Measurements from ENCODE around the gene ARNT2.

The ARNT2 gene

GRCh38 chr15:80556694-80557367 is 152.6 kb downstream of the ARNT2 start:
- DNase-seq (ENCODE audit: low read depth, low spot score), result no peak

DNA sequence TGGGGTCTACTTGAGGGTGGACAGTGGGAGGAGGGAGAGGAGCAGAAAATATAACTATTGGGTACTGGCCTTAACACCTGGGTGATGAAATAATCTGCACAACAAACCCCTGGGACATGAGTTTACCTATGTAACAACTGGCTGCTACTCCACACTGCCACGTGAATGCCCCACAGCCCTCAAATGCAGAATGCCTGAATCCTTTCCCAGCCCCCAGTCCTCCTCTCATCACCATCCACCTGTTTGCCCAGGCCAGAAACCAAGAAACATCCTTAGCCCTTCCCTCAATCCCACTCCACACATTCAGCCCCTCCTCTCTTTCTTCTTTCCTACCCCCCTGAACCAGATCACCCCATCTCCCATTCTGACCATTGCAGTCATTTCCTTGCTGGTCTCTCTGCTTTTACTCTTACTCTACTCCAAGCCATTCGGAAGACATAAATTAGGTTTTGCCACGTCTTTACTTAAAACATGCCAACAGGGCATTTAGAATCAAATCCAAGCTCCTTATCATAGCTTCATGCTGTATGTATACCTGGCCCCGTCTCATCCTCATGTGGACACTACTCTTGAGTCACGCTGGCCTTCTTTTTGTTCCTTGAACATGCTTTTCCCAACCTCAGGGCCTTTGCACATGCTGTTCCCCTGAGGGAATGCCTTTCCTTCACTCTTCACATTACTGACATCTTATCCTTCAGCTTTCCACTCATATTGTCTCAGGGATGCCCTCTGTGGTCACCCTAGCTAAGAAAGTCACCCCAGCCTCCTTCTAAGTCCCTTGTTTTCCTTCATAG is 153.5 kb downstream of the ARNT2 start:
- no peak for DNase-seq (ENCODE audit: low read depth, low spot score)

GRCh38 chr15:80558631-80559319 is 154.6 kb downstream of the ARNT2 start:
- no peak for DNase-seq (ENCODE audit: low read depth, low spot score)

- no peak for DNase-seq (ENCODE audit: low read depth, low spot score)
These were observed 155.1 kb downstream of the ARNT2 start for GRCh38 chr15:80559320-80559693.

GRCh38 chr15:80559761-80560160 is 155.6 kb downstream of the ARNT2 start:
- DNase-seq (ENCODE audit: low read depth, low spot score), result no peak

DNA sequence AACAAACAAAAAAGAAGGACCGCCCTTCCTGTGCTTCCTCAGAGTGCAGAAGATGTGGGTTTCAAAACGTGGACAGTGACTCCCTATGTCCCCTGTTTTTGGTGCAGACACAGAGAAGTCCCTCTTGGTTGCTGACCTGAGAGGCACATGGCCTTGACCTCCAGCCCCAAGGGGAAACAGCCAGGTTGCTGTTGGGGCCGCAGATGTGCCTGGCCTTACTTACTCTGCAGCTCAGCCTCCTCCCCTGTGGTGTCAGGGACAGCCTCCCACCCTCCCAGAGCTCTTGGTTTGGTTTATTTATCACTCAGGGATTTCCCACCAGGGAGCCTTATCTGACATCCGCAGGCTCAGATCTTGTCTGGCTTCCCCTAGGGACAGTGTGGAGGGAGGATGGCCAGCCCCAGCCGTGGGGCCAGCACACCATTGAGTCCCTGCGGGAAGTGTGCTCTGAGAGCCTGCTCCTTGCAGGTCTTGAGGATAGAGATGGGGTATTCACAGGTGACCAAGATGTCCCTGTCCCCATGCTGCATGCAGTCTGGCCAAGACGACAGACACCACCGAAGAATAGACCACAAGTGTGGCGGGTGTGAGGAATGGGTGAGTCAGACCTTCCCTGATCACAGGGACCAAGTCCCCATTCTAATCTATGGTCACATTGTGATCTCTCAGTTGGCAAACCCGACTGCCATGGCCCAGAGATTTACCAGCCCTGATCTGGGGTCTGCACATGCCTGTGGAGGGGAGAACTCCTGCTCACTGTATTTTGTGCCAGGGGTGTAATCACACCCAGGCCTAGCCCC is 156.6 kb downstream of the ARNT2 start:
- no peak for DNase-seq (ENCODE audit: low read depth, low spot score)

DNA sequence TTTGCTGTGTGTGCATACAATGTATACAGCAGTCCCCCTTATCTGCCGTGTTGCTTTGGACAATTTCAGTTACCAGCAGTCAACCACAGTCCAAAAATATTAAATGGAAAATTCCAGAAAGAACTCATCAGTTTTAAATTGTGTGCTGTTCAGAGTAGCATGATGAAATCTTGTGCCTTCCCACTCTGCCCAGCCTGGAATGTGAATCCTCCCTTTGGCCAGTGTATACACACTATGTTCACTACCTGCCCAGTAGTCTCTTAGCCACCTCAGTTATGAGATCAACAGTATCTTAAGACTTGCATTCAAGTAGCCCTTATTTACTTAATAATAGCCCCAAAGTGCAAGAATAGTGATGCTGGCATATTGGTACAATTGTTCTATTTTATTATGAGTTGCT is 157.3 kb downstream of the ARNT2 start:
- DNase-seq (ENCODE audit: low read depth, low spot score), result no peak

- DNase-seq (ENCODE audit: low read depth, low spot score), result no peak
These were observed 157.9 kb downstream of the ARNT2 start for GRCh38 chr15:80562033-80562432.

GRCh38 chr15:80562846-80563245 is 158.7 kb downstream of the ARNT2 start:
- no peak for DNase-seq (ENCODE audit: low read depth, low spot score)

DNA sequence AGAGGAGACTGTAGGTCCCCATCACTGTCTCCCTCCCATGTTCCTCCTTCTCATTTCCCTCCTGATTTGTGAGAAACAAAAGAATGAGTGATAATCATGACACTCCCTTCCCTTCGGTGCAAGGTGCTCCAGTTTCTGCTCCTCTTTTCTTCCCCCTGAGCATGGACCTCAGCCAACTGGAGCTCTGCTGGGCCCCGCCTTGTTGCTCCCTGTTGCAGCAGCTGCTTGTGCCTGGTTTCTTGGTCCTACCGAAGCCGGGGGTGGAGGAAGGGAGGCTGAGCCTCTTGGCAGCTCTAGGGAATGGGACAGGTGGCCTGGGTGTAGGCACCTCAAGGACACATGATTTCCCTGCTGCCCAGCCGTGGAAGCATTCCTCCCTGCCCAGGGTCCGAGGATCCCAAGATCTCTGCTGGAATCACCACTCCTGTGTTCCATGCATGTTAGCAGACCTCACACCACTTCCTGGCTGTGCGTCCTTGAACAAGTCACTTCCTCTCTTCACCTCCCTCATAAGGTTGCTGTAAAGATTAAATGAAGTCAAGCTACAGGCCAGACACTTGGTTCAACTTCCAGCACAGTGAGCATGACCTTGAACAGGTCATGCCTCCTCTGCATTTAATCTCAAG is 159.3 kb downstream of the ARNT2 start:
- DNase-seq (ENCODE audit: low read depth, low spot score), result no peak

DNA sequence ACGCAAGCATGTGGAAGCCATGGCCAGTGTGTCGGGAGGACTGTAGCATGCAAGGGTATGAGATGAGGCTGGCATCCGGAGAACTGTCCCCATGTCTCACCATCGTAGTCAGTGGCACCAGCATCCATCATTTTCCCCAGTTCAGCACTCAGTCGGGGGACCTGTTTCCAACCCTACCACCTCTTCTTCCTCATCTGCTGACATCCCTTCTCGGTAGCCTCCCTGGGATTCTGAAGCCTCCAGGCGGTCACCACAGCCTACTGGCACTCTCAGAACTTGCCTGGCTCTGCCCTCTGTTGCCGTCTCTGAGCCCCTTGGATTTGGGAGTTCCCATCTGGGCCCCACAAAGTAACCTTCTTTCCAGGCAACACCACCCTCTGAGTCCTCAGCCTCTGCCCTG is 159.9 kb downstream of the ARNT2 start:
- DNase-seq (ENCODE audit: low read depth, low spot score), result no peak

- no peak for DNase-seq (ENCODE audit: low read depth, low spot score)
These were observed 161.2 kb downstream of the ARNT2 start for GRCh38 chr15:80565398-80565797.

DNA sequence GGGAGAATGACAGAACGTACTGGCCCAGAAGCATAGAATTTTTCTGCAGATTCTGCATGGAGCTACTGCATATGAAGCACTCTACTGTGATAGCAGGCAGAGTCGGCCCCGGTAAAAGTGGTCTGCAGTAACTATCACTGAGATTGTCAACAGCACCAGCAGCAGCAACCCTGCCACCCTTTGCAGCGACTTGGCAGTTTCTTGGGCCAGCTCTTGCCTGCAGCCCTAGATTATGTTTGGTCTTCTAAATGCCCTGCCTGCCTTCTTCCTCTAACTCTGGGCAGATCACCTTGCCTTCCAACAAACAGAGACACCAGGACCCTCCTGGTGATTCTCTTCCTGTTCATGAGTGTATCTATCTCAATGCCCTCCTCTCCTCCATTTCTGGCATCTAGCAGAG is 161.8 kb downstream of the ARNT2 start:
- no peak for DNase-seq (ENCODE audit: low read depth, low spot score)

DNA sequence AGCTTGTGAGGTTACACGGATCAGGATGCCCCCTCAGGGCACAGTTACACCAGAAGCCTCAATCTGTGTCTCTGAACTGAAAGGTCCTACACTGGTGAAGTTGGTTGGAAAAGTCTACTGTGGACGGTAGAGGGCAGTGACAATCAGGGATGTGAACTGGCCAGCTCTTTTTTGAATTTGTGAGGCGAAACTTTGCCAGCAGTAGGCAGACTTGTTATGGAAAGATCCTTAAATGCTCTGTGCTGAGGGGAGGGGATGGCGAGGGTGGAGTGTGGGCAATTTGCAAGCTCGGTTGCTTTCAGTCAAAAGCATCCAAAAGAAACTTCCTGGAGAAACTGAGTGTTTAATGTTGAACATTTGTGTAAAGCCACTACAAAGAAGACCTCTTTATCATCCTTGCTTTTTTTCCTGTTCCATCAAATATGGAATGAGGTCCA is 163.6 kb downstream of the ARNT2 start:
- DNase-seq (ENCODE audit: low read depth, low spot score), result peak; percentile 94

- peak; percentile 68 for DNase-seq (ENCODE audit: low read depth, low spot score)
These were observed 164.1 kb downstream of the ARNT2 start for GRCh38 chr15:80568298-80568697.

GRCh38 chr15:80568876-80569605 is 164.9 kb downstream of the ARNT2 start:
- DNase-seq (ENCODE audit: low read depth, low spot score), result no peak

- DNase-seq (ENCODE audit: low read depth, low spot score), result no peak
These were observed 165.5 kb downstream of the ARNT2 start for GRCh38 chr15:80569656-80570055.

DNA sequence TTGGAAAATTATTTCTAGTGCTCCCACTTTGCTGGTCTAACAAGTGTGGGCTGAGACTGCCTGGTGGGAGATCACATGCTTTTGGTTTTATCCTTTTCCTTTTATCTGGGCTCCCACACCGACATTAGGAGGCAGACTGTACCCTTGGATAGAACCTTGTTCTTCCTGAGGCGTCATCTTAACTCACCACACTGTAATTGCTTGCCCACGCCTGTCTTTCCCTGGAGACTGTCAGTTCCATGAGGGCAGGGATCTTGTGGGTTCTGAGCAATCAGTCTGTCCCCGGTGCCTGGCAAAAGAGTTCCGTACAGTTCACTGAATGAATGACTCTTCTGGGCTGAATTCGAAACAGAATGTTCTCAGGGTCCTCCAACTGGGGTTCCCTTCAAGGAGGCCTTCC is 166.4 kb downstream of the ARNT2 start:
- no peak for DNase-seq (ENCODE audit: low read depth, low spot score)

- no peak for DNase-seq (ENCODE audit: low read depth, low spot score)
These were observed 168.2 kb downstream of the ARNT2 start for GRCh38 chr15:80572337-80572736.

- no peak for DNase-seq (ENCODE audit: low read depth, low spot score)
These were observed 169.4 kb downstream of the ARNT2 start for GRCh38 chr15:80573606-80574005.

- no peak for DNase-seq (ENCODE audit: low read depth, low spot score)
These were observed 170.4 kb downstream of the ARNT2 start for GRCh38 chr15:80574590-80574989.
